GM21529 (cell line): ENCODE data around the gene LYRM4.
A peak's percentile ranks its signal among the peaks of the same experiment; 100 is the strongest.

ENCODE experiments used
- ATAC-seq: cut with Tn5 transposase; IDR thresholded peaks from one replicate; pipeline ENCODE4 v1.9.1; 2021; ENCODE audit not compliant: unreplicated experiment

LYRM4 gene

GRCh38 chr6:5260661-5261544 lies at the start of gene LYRM4, which contains the start of gene FARS2:
TSS of gene LYRM4 (minus strand) at chr6:5260950. CDS start at chr6:5260733, 217 bp downstream.
TSS of gene FARS2 (plus strand) at chr6:5261513.
- peak; percentile 73 for ATAC-seq

GRCh38 chr6:5308066-5308465 lies 47.3 kb upstream of the LYRM4 start:
- ATAC-seq: no peak

GRCh38 chr6:5307058-5307457 lies 46.3 kb upstream of the LYRM4 start:
- no peak for ATAC-seq

- no peak for ATAC-seq
These were observed 45.3 kb upstream of the LYRM4 start for GRCh38 chr6:5305968-5306626.

GRCh38 chr6:5303682-5304081 lies 42.9 kb upstream of the LYRM4 start:
- no peak for ATAC-seq

GRCh38 chr6:5302995-5303622 lies 42.4 kb upstream of the LYRM4 start:
- peak; percentile 61 for ATAC-seq

GRCh38 chr6:5302220-5302946 lies 41.6 kb upstream of the LYRM4 start:
- ATAC-seq: peak; percentile 94

- no peak for ATAC-seq
These were observed 39.5 kb upstream of the LYRM4 start for GRCh38 chr6:5300206-5300764.

GRCh38 chr6:5295623-5296022 lies 34.9 kb upstream of the LYRM4 start:
- ATAC-seq: no peak

GRCh38 chr6:5294392-5295211 lies 33.9 kb upstream of the LYRM4 start:
- ATAC-seq: no peak

GRCh38 chr6:5293692-5294091 lies 32.9 kb upstream of the LYRM4 start:
- ATAC-seq: no peak

GRCh38 chr6:5292154-5292553 lies 31.4 kb upstream of the LYRM4 start:
- ATAC-seq: no peak

GRCh38 chr6:5290500-5290899 lies 29.8 kb upstream of the LYRM4 start:
- ATAC-seq: no peak

- ATAC-seq: no peak
These were observed 29.3 kb upstream of the LYRM4 start for GRCh38 chr6:5290097-5290496.

GRCh38 chr6:5287966-5288297 lies 27.2 kb upstream of the LYRM4 start:
- ATAC-seq: no peak

GRCh38 chr6:5287205-5287965 lies 26.6 kb upstream of the LYRM4 start:
- ATAC-seq: no peak

GRCh38 chr6:5286780-5287179 lies 26.0 kb upstream of the LYRM4 start:
- ATAC-seq: peak; percentile 56

- no peak for ATAC-seq
These were observed 24.8 kb upstream of the LYRM4 start for GRCh38 chr6:5285526-5285925.

GRCh38 chr6:5285081-5285480 lies 24.3 kb upstream of the LYRM4 start:
- ATAC-seq: no peak
